Stromal cell of bone marrow (primary cell): ENCODE data around the gene TMEM184A.
"Not testable (repeated sequence)": the region's sequence is repeated elsewhere in the genome, so short reads cannot be mapped to it uniquely, and the experiment has no call there.

Experiments
- DNase-seq: peaks from one replicate; pipeline ENCODE4 v3.0.0-alpha.2; 2012; ENCODE audit warnings: low read depth

The TMEM184A gene

GRCh38 chr7:1523208-1523607 is 32.8 kb downstream of the TMEM184A start:
- DNase-seq, result no peak

GRCh38 chr7:1521456-1521855 is 34.5 kb downstream of the TMEM184A start:
- DNase-seq, result no peak

- DNase-seq, result no peak
Observed at GRCh38 chr7:1520539-1521234, 35.3 kb downstream of the TMEM184A start.

GRCh38 chr7:1519322-1519922 is 36.6 kb downstream of the TMEM184A start:
- not testable (repeated sequence) for DNase-seq

GRCh38 chr7:1516586-1517251 is 39.3 kb downstream of the TMEM184A start:
- DNase-seq, result no peak

GRCh38 chr7:1515509-1515967 is 40.5 kb downstream of the TMEM184A start:
- not testable (repeated sequence) for DNase-seq

- no peak for DNase-seq
Observed at GRCh38 chr7:1514995-1515401, 41.0 kb downstream of the TMEM184A start.

- no peak for DNase-seq
Observed at GRCh38 chr7:1514407-1514806, 41.6 kb downstream of the TMEM184A start.

GRCh38 chr7:1513657-1514095 is 42.3 kb downstream of the TMEM184A start:
- DNase-seq, result no peak

GRCh38 chr7:1512781-1513656 is 43.0 kb downstream of the TMEM184A start:
- no peak for DNase-seq

- DNase-seq, result no peak
Observed at GRCh38 chr7:1511444-1512422, 44.3 kb downstream of the TMEM184A start.

- DNase-seq, result no peak
Observed at GRCh38 chr7:1510780-1511154, 45.2 kb downstream of the TMEM184A start.

GRCh38 chr7:1509226-1509625 is 46.8 kb downstream of the TMEM184A start:
- DNase-seq, result no peak

- no peak for DNase-seq
Observed at GRCh38 chr7:1508277-1508758, 47.7 kb downstream of the TMEM184A start.

GRCh38 chr7:1505731-1506550 is 50.1 kb downstream of the TMEM184A start:
- no peak for DNase-seq

- DNase-seq, result peak; percentile 83
Observed at GRCh38 chr7:1503816-1504775, 51.9 kb downstream of the TMEM184A start, which contains the start of gene INTS1. INTS1 (minus strand) TSS chr7:1504389; CDS start chr7:1503960, 429 bp downstream.

- DNase-seq, result no peak
Observed at GRCh38 chr7:1503390-1503789, 52.6 kb downstream of the TMEM184A start.

GRCh38 chr7:1502845-1503244 is 53.2 kb downstream of the TMEM184A start:
- DNase-seq, result no peak
